SK-N-SH (cell line): Measurements from ENCODE around the gene FBXL15. TPM values are rescaled to one million over a fixed set of nuclear protein-coding genes. Genes with fewer than 3 reads are reported as not detected.
A peak's percentile ranks its signal among the peaks of the same experiment; 100 is the strongest.

ENCODE experiments used
- EP300 ChIP-seq, 2 experiments: IDR thresholded peaks; 2 replicates each; pipeline versions ENCODE4 v1.4.0 to v1.6.1; 2012; ENCODE audit warnings: borderline replicate concordance in 1 of 2, low read depth in 1 of 2, low read length in 1 of 2
- EZH2phosphoT487 ChIP-seq: fragments of 200-600 bp; sonication (generic); IDR thresholded peaks from 2 replicates; pipeline ENCODE4 v1.6.1; 2017; ENCODE audit warnings: low read depth, mixed run types, mild to moderate bottlenecking, antibody characterized with exemption, moderate library complexity, borderline replicate concordance
- FOXM1 ChIP-seq: IDR thresholded peaks from 2 replicates; pipeline ENCODE4 v1.4.0; 2012; ENCODE audit warnings: low read depth, mild to moderate bottlenecking
- GABPA ChIP-seq: IDR thresholded peaks from 2 replicates; pipeline ENCODE4 v1.4.0; 2012; ENCODE audit warnings: low read depth, mild to moderate bottlenecking
- GATA2 ChIP-seq: sonication (generic); formaldehyde crosslinking; IDR thresholded peaks from 2 replicates; pipeline ENCODE4 v1.5.0; 2020; ENCODE audit warnings: mild to moderate bottlenecking, missing genetic modification reagents
- MEF2A ChIP-seq: IDR thresholded peaks from 2 replicates; pipeline ENCODE4 v1.4.0; 2012; ENCODE audit warnings: low read depth, borderline replicate concordance
- NRF1 ChIP-seq: IDR thresholded peaks from 2 replicates; pipeline ENCODE4 v1.6.1; 2012; ENCODE audit warnings: low read depth, mild to moderate bottlenecking, low read length
- POLR2AphosphoS5 ChIP-seq: IDR thresholded peaks from 2 replicates; pipeline ENCODE4 v1.6.1; 2012; ENCODE audit warnings: low read depth, low read length
- RAD21 ChIP-seq: IDR thresholded peaks from 2 replicates; pipeline ENCODE4 v1.6.1; 2012; ENCODE audit warnings: mild to moderate bottlenecking, low read length
- TAF1 ChIP-seq: IDR thresholded peaks from 2 replicates; pipeline ENCODE4 v1.6.1; 2012; ENCODE audit warnings: low read depth, mild to moderate bottlenecking, low read length, moderate library complexity, borderline replicate concordance
- TEAD4 ChIP-seq: IDR thresholded peaks from 2 replicates; pipeline ENCODE4 v1.4.0; 2012; ENCODE audit warnings: mild to moderate bottlenecking, borderline replicate concordance; ENCODE audit not compliant: insufficient read depth
- polyA plus RNA-seq, 3 experiments: library from polyadenylated mRNA; depleted of rRNA; stranded (reverse); fragments of >200 nt; gene quantifications; 2 replicates each; pipeline ENCODE4 v1.2.3, GENCODE V29; 2012
- TF ChIP-seq, protein P1 (sequence below): IDR thresholded peaks from 2 replicates; pipeline ENCODE4 v1.4.0; 2012; ENCODE audit warnings: low read depth
- TF ChIP-seq, protein P2 (sequence below): fragments of 200-600 bp; sonication (generic); IDR thresholded peaks from 2 replicates; pipeline ENCODE4 v1.6.1; 2017; ENCODE audit warnings: antibody characterized with exemption, mild to moderate bottlenecking, moderate library complexity
- TF ChIP-seq, protein P3 (sequence below): fragments of 150-350 bp; IDR thresholded peaks from 2 replicates; pipeline ENCODE4 v1.6.1; 2016; ENCODE audit warnings: mild to moderate bottlenecking, low read depth, low read length
- TF ChIP-seq, protein P4 (sequence below): IDR thresholded peaks from 2 replicates; pipeline ENCODE4 v1.6.1; 2012; ENCODE audit warnings: mild to moderate bottlenecking, low read depth, low read length, moderate library complexity

Gene FBXL15
- polyA plus RNA-seq, 1 of the 3 experiments (the other 2 are of a cell fraction): 17.2 TPM

DNA sequence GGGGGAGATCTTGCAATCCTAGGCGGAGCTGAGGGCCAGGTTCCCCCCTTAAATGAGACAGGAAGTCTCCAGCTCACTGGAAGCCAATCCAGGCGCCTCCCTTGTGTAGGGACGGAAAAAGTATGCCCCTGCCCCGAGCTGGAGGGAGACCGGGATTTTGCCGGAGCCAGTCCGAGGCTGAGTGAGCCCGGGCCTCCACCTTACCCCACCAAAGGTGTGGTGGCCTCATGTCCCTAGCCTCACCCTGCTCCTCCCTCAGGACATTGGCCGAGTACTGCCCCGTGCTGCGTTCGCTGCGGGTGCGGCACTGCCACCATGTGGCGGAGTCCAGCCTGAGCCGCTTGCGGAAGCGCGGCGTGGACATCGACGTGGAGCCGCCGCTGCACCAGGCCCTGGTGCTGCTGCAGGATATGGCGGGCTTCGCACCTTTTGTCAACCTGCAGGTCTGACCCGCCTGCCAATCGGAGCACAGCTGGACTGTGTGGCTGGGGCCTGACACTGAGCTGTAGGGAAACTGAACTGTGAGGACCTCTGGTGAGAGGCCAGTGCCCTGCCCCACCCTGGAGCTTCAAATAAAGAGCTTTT is 2.0 kb downstream of the FBXL15 start (continued):
- TF ChIP-seq, protein P1, sequence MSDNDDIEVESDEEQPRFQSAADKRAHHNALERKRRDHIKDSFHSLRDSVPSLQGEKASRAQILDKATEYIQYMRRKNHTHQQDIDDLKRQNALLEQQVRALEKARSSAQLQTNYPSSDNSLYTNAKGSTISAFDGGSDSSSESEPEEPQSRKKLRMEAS: peak; percentile 78
- TF ChIP-seq FOXM1: no peak
- TF ChIP-seq MEF2A: no peak
- no peak for TF ChIP-seq GATA2 (CRISPR knock-in tag)
- TF ChIP-seq TAF1: no peak
- peak; percentile 69 for TF ChIP-seq RAD21
- TF ChIP-seq EZH2phosphoT487: no peak
- TF ChIP-seq, protein P2, sequence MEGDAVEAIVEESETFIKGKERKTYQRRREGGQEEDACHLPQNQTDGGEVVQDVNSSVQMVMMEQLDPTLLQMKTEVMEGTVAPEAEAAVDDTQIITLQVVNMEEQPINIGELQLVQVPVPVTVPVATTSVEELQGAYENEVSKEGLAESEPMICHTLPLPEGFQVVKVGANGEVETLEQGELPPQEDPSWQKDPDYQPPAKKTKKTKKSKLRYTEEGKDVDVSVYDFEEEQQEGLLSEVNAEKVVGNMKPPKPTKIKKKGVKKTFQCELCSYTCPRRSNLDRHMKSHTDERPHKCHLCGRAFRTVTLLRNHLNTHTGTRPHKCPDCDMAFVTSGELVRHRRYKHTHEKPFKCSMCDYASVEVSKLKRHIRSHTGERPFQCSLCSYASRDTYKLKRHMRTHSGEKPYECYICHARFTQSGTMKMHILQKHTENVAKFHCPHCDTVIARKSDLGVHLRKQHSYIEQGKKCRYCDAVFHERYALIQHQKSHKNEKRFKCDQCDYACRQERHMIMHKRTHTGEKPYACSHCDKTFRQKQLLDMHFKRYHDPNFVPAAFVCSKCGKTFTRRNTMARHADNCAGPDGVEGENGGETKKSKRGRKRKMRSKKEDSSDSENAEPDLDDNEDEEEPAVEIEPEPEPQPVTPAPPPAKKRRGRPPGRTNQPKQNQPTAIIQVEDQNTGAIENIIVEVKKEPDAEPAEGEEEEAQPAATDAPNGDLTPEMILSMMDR: peak; percentile 69
- no peak for TF ChIP-seq POLR2AphosphoS5
- TF ChIP-seq, protein P3, sequence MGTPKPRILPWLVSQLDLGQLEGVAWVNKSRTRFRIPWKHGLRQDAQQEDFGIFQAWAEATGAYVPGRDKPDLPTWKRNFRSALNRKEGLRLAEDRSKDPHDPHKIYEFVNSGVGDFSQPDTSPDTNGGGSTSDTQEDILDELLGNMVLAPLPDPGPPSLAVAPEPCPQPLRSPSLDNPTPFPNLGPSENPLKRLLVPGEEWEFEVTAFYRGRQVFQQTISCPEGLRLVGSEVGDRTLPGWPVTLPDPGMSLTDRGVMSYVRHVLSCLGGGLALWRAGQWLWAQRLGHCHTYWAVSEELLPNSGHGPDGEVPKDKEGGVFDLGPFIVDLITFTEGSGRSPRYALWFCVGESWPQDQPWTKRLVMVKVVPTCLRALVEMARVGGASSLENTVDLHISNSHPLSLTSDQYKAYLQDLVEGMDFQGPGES: no peak
- no peak for TF ChIP-seq GABPA
- TF ChIP-seq EP300 (IDR thresholded peaks at IDR 0.05; ENCODE audit: borderline replicate concordance in 1 of 2, low read depth in 1 of 2, low read length in 1 of 2): no peak
- TF ChIP-seq TEAD4: no peak
- TF ChIP-seq, protein P4, sequence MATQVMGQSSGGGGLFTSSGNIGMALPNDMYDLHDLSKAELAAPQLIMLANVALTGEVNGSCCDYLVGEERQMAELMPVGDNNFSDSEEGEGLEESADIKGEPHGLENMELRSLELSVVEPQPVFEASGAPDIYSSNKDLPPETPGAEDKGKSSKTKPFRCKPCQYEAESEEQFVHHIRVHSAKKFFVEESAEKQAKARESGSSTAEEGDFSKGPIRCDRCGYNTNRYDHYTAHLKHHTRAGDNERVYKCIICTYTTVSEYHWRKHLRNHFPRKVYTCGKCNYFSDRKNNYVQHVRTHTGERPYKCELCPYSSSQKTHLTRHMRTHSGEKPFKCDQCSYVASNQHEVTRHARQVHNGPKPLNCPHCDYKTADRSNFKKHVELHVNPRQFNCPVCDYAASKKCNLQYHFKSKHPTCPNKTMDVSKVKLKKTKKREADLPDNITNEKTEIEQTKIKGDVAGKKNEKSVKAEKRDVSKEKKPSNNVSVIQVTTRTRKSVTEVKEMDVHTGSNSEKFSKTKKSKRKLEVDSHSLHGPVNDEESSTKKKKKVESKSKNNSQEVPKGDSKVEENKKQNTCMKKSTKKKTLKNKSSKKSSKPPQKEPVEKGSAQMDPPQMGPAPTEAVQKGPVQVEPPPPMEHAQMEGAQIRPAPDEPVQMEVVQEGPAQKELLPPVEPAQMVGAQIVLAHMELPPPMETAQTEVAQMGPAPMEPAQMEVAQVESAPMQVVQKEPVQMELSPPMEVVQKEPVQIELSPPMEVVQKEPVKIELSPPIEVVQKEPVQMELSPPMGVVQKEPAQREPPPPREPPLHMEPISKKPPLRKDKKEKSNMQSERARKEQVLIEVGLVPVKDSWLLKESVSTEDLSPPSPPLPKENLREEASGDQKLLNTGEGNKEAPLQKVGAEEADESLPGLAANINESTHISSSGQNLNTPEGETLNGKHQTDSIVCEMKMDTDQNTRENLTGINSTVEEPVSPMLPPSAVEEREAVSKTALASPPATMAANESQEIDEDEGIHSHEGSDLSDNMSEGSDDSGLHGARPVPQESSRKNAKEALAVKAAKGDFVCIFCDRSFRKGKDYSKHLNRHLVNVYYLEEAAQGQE: no peak
- TF ChIP-seq NRF1: no peak
